Measurements from ENCODE around the gene TYW1. TPM values are rescaled to one million over a fixed set of nuclear protein-coding genes. Genes with fewer than 3 reads are reported as not detected.

The TYW1 gene
- total RNA-seq, 1 donor from 2014 or later = 15.4 TPM

- no peaks in the 10 kb centered on the region for H3K9me3 ChIP-seq
- intact Hi-C loops (cut with DNase I) = no loop called here
- H3K4me3 ChIP-seq = no peak overlapping the region
- ATAC-seq = no peak
- H3K27ac ChIP-seq = no peak overlapping the region
- no peak for DNase-seq
- no peak for TF ChIP-seq CTCF (IDR thresholded peaks at IDR 0.05)
- H3K27me3 ChIP-seq (ENCODE audit: low read depth) = no peaks in the 10 kb centered on the region
- no peaks in the 10 kb centered on the region for H3K4me1 ChIP-seq
- H3K36me3 ChIP-seq = peaks cover 100% of the 10 kb centered on the region
Observed at GRCh38 chr7:66953044-66953427, 43.6 kb upstream of the TYW1 start.

GRCh38 chr7:66957595-66958290 lies 38.9 kb upstream of the TYW1 start:
- ATAC-seq (no peak), DNase-seq (no peak)
- H3K36me3 ChIP-seq = peaks cover 70% of the 10 kb centered on the region
- H3K4me1 ChIP-seq = no peaks in the 10 kb centered on the region
- no peak for TF ChIP-seq CTCF (IDR thresholded peaks at IDR 0.05)
- no peaks in the 10 kb centered on the region for H3K27me3 ChIP-seq (ENCODE audit: low read depth)
- intact Hi-C loops (cut with DNase I) = no loop called here
- no peak overlapping the region for H3K4me3 ChIP-seq
- no peak overlapping the region for H3K27ac ChIP-seq
- H3K9me3 ChIP-seq = no peaks in the 10 kb centered on the region

GRCh38 chr7:66958538-66959350 lies 37.9 kb upstream of the TYW1 start:
- H3K27ac ChIP-seq = no peak overlapping the region
- no peaks in the 10 kb centered on the region for H3K9me3 ChIP-seq
- peaks cover 60% of the 10 kb centered on the region for H3K36me3 ChIP-seq
- H3K4me1 ChIP-seq = no peaks in the 10 kb centered on the region
- DNase-seq = no peak
- intact Hi-C loops (cut with DNase I) = no loop called here
- H3K4me3 ChIP-seq = no peak overlapping the region
- no peaks in the 10 kb centered on the region for H3K27me3 ChIP-seq (ENCODE audit: low read depth)
- ATAC-seq = no peak
- no peak for TF ChIP-seq CTCF (IDR thresholded peaks at IDR 0.05)

- no peak for DNase-seq
- no peak for TF ChIP-seq CTCF (IDR thresholded peaks at IDR 0.05)
- peaks cover 46% of the 10 kb centered on the region for H3K36me3 ChIP-seq
- no peaks in the 10 kb centered on the region for H3K9me3 ChIP-seq
- H3K4me3 ChIP-seq = no peak overlapping the region
- ATAC-seq = no peak
- H3K27me3 ChIP-seq (ENCODE audit: low read depth) = no peaks in the 10 kb centered on the region
- intact Hi-C loops (cut with DNase I) = no loop called here
- no peaks in the 10 kb centered on the region for H3K4me1 ChIP-seq
- no peak overlapping the region for H3K27ac ChIP-seq
Observed at GRCh38 chr7:66960192-66960591, 36.4 kb upstream of the TYW1 start.

- H3K36me3 ChIP-seq = peaks cover 36% of the 10 kb centered on the region
- TF ChIP-seq CTCF (IDR thresholded peaks at IDR 0.05) = no peak
- H3K4me1 ChIP-seq = no peaks in the 10 kb centered on the region
- no peak overlapping the region for H3K27ac ChIP-seq
- no peaks in the 10 kb centered on the region for H3K27me3 ChIP-seq (ENCODE audit: low read depth)
- H3K4me3 ChIP-seq = no peak overlapping the region
- no peaks in the 10 kb centered on the region for H3K9me3 ChIP-seq
- DNase-seq (no peak), ATAC-seq (peak in 1 of 2 donors; percentile 36)
- intact Hi-C loops (cut with DNase I) = no loop called here
Observed at GRCh38 chr7:66961096-66961495, 35.5 kb upstream of the TYW1 start.
